DLD1 (cell line): ENCODE measurements around the gene TBC1D14.

Experiments used
- in situ Hi-C: cut with HindIII; loops from 2 replicates; pipeline ENCODE4 v1.10.0; 2017; ENCODE audit warnings: low sequenced_read_pairs

Gene TBC1D14

DNA sequence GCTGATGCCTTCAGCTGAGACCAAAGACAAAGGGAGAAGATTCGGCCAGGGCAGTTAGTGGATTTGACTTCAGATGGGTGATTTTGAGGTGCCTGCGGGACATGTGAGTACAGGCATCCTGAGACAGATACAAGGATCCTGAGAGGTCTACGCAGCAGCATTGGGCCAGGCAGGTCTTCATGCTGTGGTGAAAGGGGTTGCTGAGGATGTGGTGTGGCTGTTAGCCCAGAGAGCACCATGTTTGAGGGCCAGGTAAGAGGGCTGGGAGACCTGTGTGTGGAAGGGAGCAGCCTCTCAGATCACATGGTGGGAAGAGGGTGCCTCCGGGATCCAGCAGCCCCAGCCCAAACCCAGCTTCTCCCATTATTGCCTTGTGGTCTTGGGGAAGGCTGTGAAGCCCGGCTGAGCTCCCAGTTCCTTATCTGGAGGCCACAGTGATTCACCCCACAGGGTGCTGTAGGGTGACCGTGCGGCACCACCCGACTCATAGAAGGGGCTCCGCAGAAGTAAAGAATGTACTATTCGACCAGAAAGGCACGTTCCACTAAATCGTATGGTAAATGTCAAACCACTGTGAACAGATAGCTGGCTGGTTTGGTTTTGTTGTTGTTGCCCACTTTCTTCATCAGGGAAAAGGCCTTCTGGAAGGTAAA is 105.9 kb downstream of the TBC1D14 start:
- in situ Hi-C loops: no loop called here

GRCh38 chr4:7016086-7016485 is 106.5 kb downstream of the TBC1D14 start:
- in situ Hi-C loops: no loop called here

- in situ Hi-C loops: no loop called here
These were observed 106.9 kb downstream of the TBC1D14 start for GRCh38 chr4:7016512-7016911.

DNA sequence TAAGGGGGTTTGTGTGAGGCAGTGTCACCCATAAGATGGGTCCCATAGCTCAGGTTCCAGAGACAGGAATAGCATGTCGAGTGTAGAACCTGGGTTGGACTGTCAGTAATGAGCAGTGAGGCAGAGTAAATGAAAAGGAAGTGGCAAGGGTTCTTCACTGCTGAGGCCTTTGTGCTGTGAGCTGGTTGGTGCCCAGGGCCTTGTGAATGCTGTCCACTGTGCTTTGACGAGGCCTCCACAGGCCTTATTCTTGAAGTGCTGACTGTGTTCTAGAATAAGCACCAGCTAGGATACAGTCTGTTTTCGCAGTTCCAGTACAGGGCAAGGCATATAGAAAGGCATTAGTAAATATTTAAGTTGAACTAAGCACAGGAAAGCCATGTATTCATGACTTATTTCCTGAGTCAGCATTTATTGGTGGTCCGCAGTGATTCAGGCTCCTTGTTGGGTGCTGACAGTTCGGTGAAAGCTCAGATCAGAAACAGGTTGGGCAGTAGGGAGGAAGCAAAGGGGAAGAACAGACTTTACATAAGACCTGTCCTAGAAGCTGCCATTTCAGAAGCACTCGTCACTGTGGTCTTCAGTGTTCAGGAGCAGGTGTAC is 107.9 kb downstream of the TBC1D14 start:
- in situ Hi-C loops: no loop called here

- in situ Hi-C loops: no loop called here
These were observed 108.7 kb downstream of the TBC1D14 start for GRCh38 chr4:7018281-7018680.

GRCh38 chr4:7019367-7019766 is 109.7 kb downstream of the TBC1D14 start:
- in situ Hi-C loops: no loop called here

GRCh38 chr4:7020290-7020689 is 110.7 kb downstream of the TBC1D14 start:
- in situ Hi-C loops: no loop called here

- in situ Hi-C loops: no loop called here
These were observed 111.2 kb downstream of the TBC1D14 start for GRCh38 chr4:7020856-7021255.

- in situ Hi-C loops: no loop called here
These were observed 111.7 kb downstream of the TBC1D14 start for GRCh38 chr4:7021355-7021754.

- in situ Hi-C loops: no loop called here
These were observed 112.5 kb downstream of the TBC1D14 start for GRCh38 chr4:7021930-7022664.

DNA sequence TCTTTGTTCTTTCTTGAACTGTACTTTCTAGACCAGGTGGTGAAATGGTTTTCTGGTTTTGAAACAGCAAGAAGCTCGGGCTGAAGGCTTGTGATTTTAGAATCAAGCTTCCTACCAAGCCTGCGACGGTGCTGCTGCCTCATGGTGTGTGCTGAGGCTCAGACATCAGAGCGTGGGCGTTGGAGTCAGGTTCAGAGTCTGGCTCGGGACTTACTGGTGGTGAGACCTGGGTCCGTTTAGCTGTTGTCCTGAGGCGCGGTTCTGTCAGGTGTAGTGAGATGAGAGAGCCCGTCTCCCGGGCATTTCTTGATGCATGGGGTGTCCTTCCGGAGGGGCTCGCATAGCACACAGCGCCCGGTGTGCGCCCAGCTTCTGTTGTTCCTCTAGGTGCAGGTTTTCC is 113.9 kb downstream of the TBC1D14 start:
- in situ Hi-C loops: no loop called here

GRCh38 chr4:7023901-7024300 is 114.3 kb downstream of the TBC1D14 start:
- in situ Hi-C loops: no loop called here

DNA sequence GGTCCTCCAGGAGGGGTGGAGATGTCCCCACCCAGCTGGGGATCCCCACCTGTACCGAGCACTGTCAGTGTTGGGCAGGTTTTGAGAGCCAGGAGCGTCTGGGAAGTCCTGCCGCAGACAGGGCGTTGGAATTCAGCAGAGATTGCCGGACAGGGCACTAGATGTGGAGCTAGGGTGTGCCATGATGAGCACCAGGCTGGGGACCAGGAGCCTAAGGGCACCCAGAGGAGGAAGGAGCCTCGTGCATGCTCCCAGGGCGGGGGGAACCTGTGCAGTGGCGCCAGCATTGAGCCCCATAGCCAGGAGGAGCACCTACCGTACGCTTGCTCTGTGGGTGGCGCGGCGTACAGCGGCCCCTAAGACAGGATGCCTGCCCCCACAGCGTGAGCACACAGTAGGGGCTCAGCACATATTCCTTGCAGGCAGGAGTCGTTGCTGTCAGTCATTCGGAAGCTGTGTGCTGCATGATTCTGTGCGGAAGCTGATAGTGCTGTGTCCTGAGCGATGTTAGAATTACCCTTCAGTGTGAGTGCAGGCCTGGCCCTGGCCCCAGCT is 114.8 kb downstream of the TBC1D14 start:
- in situ Hi-C loops: no loop called here

GRCh38 chr4:7025040-7025602 is 115.5 kb downstream of the TBC1D14 start:
- in situ Hi-C loops: no loop called here

- in situ Hi-C loops: no loop called here
These were observed 116.5 kb downstream of the TBC1D14 start for GRCh38 chr4:7026107-7026506.

DNA sequence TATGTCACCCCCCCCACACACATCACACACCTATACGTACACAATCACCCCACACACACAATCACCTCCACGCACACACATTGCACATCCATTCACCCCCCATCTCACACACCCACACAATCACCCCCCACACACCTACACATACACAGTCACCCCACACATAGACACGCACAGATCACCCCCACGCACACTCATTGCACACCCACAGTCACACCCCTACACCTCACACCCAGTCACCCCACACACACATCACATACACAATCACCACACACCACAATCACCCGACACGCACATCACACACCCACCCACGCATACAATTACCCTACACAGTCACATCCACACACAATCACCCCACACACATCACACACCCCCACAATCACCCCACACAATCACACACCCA is 117.7 kb downstream of the TBC1D14 start:
- in situ Hi-C loops: no loop called here

- in situ Hi-C loops: no loop called here
These were observed 118.3 kb downstream of the TBC1D14 start for GRCh38 chr4:7027913-7028312.

DNA sequence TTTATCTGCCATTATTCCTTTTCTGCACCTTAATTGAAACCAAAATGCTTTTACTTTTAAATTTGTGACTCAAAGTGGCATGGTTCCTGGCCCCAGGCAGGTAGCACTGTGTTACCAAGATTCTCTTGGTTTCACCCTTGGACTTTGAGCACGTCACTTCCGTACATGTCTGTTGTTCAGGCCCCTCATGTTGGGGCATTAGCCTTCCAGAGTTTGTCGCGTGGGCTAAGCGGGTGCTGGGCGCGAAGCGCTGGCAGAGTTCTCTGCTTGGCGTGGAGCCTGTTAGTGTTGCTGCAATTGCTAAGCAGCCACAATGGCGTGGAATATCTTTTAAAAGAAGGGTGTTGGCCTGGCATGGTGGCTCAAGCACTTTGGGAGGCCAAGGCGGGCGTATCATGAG is 119.6 kb downstream of the TBC1D14 start:
- in situ Hi-C loops: no loop called here

GRCh38 chr4:7029921-7030320 is 120.3 kb downstream of the TBC1D14 start:
- in situ Hi-C loops: no loop called here

DNA sequence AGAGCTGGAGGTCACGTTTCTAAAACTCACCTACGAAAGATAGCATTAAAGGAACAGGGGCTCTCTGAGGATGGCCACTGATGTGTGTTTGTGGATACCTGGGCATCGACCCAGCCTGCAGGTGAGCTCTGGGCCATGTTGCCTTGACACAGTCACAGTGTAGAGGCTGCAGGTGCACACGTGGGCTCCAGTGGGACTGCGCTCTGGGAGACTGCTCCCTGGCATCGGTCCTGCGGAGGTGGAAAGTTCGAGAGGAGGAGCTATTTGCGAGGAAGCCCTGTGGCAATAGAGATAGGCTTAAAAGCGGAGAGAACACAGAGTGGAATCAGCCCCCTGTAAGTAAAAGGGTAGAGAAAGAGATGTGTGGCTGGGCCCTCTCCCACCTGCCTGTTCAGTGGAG is 121.2 kb downstream of the TBC1D14 start:
- in situ Hi-C loops: no loop called here

GRCh38 chr4:7031558-7032449 is 122.2 kb downstream of the TBC1D14 start:
- in situ Hi-C loops: no loop called here
